PFSK-1 (cell line): Measurements from ENCODE around the gene ZNF718.

Experiments
- FOXP2 ChIP-seq: optimal IDR thresholded peaks from 2 replicates; pipeline ENCODE3; 2011; ENCODE audit warnings: borderline replicate concordance, control low read depth, inconsistent platforms; ENCODE audit not compliant: insufficient read depth; ENCODE audit errors: extremely low read length, extremely low read depth
- POLR2AphosphoS5 ChIP-seq: IDR thresholded peaks from 2 replicates; pipeline ENCODE4 v1.6.1; 2012; ENCODE audit warnings: low read depth, mild to moderate bottlenecking, control low read depth, low read length, moderate library complexity
- SIN3A ChIP-seq: IDR thresholded peaks from 2 replicates; pipeline ENCODE4 v1.6.1; 2012; ENCODE audit warnings: mild to moderate bottlenecking, low read length, moderate library complexity, borderline replicate concordance; ENCODE audit not compliant: insufficient read depth
- TAF1 ChIP-seq: IDR thresholded peaks from 2 replicates; pipeline ENCODE4 v1.6.1; 2012; ENCODE audit warnings: low read length, control low read depth, borderline replicate concordance; ENCODE audit not compliant: insufficient read depth
- TF ChIP-seq, protein P1 (sequence below), 2 experiments: IDR thresholded peaks; 2 replicates each; pipeline versions ENCODE4 v1.6.1 to v1.8.0; 2011 to 2012; ENCODE audit warnings: low read depth in 2 of 2, low read length in 2 of 2, control low read depth in 1 of 2, inconsistent platforms in 1 of 2, mild to moderate bottlenecking in 1 of 2, moderate library complexity in 1 of 2; ENCODE audit not compliant: insufficient read depth in 1 of 2

The ZNF718 gene

DNA sequence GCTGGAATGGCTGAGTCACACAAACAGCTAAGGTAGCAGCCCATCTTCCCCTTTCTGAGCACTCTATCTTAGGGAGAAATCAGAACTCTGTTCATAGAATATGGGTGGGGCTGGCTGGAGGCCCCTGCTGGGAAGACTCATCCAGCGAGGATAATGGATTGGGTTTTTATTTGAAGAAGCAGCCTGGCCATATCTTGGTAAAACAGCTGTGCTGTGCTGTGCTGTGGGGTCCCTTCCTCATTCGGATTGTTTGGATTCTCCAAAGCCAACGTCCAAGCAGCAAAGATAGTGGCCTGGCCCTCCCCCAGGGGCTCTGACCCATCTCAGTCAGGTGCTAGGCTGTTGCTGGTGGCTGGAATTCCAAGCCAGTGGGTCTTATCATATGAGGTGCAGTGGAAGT lies 63.8 kb downstream of the ZNF718 start:
- TF ChIP-seq TAF1 (no peak), FOXP2 (no peak), SIN3A (no peak), POLR2AphosphoS5 (no peak)
- TF ChIP-seq, protein P1, sequence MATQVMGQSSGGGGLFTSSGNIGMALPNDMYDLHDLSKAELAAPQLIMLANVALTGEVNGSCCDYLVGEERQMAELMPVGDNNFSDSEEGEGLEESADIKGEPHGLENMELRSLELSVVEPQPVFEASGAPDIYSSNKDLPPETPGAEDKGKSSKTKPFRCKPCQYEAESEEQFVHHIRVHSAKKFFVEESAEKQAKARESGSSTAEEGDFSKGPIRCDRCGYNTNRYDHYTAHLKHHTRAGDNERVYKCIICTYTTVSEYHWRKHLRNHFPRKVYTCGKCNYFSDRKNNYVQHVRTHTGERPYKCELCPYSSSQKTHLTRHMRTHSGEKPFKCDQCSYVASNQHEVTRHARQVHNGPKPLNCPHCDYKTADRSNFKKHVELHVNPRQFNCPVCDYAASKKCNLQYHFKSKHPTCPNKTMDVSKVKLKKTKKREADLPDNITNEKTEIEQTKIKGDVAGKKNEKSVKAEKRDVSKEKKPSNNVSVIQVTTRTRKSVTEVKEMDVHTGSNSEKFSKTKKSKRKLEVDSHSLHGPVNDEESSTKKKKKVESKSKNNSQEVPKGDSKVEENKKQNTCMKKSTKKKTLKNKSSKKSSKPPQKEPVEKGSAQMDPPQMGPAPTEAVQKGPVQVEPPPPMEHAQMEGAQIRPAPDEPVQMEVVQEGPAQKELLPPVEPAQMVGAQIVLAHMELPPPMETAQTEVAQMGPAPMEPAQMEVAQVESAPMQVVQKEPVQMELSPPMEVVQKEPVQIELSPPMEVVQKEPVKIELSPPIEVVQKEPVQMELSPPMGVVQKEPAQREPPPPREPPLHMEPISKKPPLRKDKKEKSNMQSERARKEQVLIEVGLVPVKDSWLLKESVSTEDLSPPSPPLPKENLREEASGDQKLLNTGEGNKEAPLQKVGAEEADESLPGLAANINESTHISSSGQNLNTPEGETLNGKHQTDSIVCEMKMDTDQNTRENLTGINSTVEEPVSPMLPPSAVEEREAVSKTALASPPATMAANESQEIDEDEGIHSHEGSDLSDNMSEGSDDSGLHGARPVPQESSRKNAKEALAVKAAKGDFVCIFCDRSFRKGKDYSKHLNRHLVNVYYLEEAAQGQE (IDR thresholded peaks at IDR 0.05; ENCODE audit: insufficient read depth in 1 of 2, low read depth in 2 of 2, low read length in 2 of 2) = no peak

DNA sequence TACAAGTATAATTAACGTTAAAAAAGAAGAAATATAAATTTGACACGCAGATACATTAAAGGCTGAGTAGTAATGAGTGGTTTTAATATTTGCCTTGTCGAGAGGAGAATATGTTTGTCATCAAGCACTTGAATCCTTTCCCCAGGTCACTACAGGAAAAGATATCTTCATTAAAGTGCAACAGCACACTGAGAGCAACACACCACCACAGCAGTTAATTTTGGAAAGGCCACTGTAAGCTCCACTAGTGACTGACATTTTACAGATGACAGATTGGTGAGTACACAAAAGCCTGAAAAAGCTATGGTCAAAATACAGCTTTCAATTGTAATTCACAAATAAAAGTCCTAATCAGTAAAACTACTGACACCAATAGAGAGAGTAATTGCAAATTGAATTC lies 76.6 kb downstream of the ZNF718 start:
- TF ChIP-seq, protein P1 (IDR thresholded peaks at IDR 0.05; ENCODE audit: insufficient read depth in 1 of 2, low read depth in 2 of 2, low read length in 2 of 2) = no peak
- no peak for TF ChIP-seq POLR2AphosphoS5
- TF ChIP-seq TAF1 = no peak
- no peak for TF ChIP-seq SIN3A
- TF ChIP-seq FOXP2 = no peak

DNA sequence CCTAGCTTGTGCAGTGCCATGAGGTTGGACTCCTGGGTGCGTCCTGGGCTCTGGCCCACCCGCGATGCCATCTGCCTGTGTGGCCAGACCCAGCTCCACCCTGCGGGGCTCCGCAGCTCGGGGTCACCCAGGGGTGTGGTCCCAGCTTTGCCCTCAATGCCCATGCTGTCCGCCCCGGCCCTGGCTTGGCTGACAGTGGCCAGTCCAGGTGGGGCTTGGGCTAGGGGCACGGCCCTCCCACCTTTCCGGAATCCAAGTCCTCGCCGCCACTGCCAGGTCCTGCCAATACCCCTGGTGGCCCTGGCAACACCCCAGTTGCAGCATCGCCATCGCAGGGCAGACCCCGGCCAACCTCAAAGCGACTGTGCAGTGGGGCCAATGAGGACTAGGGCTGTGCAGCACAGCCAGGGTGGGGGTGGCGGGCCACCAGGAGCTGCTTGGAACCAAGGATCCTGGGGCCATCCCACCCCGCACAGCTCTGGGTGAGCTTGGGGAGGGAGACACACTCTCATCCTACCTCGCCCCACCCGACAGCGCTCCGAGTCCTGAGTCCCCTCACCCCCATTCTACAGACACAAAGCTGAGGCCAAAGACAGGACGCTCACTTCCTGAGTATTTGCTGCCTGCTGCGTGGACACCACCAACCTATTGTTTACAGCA lies 80.9 kb downstream of the ZNF718 start:
- TF ChIP-seq TAF1 (no peak), POLR2AphosphoS5 (no peak), FOXP2 (no peak), SIN3A (no peak)
- TF ChIP-seq, protein P1 (IDR thresholded peaks at IDR 0.05; ENCODE audit: insufficient read depth in 1 of 2, low read depth in 2 of 2, low read length in 2 of 2) = no peak

DNA sequence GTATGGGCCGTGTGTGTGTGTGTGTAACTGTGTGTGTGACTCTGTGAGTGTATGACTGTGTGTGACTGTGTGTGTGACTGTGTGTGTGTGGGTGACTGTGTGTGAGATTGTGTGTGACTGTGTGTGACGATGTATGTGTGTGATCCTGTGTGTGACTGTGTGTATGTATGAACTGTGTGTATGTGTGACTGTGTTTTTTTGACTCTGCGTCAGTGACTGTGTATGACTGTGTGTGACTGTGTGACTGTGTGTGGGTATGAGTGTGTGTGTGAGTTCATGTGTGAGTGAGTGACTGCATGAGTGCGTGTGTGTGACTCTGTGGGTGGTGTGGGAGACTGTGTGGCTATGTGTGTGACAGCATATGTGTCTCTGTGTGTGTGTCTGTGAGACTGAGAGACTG lies 81.8 kb downstream of the ZNF718 start:
- TF ChIP-seq, protein P1 (IDR thresholded peaks at IDR 0.05; ENCODE audit: insufficient read depth in 1 of 2, low read depth in 2 of 2, low read length in 2 of 2) = no peak
- TF ChIP-seq SIN3A (no peak), POLR2AphosphoS5 (no peak), TAF1 (no peak)

DNA sequence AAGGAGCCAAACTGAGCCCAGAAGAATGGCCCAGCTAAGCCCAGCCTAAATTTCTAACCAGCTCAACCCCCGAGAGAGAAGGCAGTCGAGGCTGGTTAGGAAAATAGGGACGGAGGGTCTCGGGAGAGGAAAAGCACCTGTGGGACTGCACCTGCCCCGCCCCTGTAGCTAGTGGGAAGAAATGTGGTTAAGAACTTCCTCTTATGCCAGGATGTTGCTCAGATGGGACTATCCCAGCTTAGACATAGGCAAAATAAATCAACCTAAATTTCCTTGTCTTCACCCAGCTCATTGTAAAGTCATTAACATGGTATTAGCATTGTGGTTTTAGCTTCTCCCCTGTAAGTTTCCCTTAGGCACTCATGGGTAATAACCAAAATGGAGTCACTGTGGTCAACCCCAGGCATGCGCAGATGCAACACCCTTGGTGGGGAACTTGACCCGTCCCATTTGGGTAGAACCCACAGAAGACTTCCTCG lies 86.8 kb downstream of the ZNF718 start:
- TF ChIP-seq FOXP2 (no peak), SIN3A (no peak), TAF1 (no peak), POLR2AphosphoS5 (no peak)
- TF ChIP-seq, protein P1 (IDR thresholded peaks at IDR 0.05; ENCODE audit: insufficient read depth in 1 of 2, low read depth in 2 of 2, low read length in 2 of 2) = no peak
